GM18951 (cell line): ENCODE measurements around the gene STC2.
"Not testable (repeated sequence)": the region's sequence is repeated elsewhere in the genome, so short reads cannot be mapped to it uniquely, and the experiment has no call there.

ENCODE experiments used
- POLR2A ChIP-seq: IDR thresholded peaks from 4 replicates; pipeline ENCODE4 v1.6.1; 2011; ENCODE audit warnings: mild to moderate bottlenecking; ENCODE audit not compliant: insufficient read length, insufficient read depth; ENCODE audit errors: extremely low read depth
- in situ Hi-C: fragments of 300-500 bp; cut with MboI; formaldehyde crosslinking; loops from one replicate; pipeline ENCODE4 v1.12.0; 2022; ENCODE audit warnings: low sequenced_read_pairs, mixed read lengths, inconsistent platforms; ENCODE audit not compliant: unreplicated experiment

The STC2 gene

GRCh38 chr5:173291722-173292658 is 36.2 kb downstream of the STC2 start:
- TF ChIP-seq POLR2A: no peak
- in situ Hi-C loops: loop anchor here (10.0 kb wide), 1 partner anchor 283 kb away; no protein-coding TSS in a partner anchor

DNA sequence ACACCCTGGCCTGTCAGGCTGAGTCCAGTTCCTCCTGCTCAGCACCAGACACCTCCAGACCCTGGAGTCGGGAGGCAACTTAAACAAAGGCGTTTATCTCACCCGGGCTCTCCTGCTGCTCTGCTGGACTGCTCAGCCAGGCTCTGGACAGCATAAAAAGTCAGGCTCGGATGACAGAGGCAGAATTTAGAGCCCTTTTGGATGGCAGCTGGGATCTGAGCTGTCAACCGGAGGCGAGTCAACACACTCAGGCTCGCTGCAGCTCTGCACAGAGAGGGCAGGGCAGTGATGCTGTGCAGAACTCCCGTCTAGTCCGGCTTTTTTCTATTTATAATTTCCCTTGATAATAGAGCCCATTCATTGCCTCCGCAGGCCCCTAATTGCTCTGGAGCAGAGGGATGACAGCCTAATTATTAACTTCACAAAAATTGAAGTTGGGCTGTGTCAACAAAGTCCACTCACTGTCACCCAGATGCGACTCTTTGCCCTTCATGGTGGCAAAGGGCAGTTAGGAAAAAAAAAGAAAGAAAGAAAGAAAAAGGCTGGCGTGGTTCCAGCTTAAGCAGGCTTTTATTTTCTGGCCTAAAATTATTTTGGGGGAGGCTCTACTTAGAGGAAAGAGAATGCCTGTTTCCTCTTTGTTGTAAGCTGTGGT is 37.6 kb downstream of the STC2 start:
- in situ Hi-C loops: loop anchor here (10.0 kb wide), 1 partner anchor 284 kb away; no protein-coding TSS in a partner anchor
- TF ChIP-seq POLR2A: no peak

GRCh38 chr5:173289372-173289771 is 38.8 kb downstream of the STC2 start:
- TF ChIP-seq POLR2A: no peak
- in situ Hi-C loops: no loop called here

DNA sequence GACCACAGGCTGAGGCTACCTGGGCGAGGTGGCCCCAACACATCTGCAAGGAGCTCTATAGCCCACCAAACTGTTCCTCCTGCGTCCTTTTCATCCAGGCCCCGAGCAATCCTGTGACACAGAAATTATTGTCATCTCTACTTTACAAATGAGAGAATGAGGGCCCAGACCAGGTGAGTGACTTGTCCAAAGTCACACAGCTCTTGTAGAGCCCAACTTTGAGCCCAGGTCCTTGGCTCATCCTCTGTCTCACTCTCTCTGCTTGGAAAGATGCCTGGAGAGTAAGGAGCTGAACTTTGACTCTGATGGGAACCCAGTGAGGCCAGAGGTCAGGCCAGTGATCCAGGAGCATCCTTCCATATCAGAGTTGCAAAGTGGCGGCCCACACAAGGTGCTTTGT is 39.6 kb downstream of the STC2 start:
- TF ChIP-seq POLR2A: no peak
- in situ Hi-C loops: no loop called here

DNA sequence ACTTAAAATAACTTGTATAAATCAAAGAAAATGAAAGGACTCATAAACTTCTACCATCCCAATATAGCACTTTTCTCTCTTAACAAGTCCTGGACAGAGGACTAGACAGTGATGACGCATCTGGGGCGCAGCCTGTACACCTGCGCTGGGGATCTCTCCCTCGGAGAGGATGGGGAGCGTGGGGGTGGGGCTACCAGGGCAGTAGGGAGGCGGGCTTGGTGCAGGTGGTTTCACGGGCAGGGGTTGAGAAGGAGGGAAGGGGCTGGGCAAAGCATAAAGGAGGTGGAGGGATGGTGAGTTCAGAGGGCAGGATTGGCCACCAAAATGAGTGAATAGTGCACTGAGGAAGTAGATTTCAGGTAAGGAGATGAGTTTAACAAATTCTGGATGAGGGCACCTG is 41.1 kb downstream of the STC2 start:
- in situ Hi-C loops: no loop called here
- TF ChIP-seq POLR2A: no peak

DNA sequence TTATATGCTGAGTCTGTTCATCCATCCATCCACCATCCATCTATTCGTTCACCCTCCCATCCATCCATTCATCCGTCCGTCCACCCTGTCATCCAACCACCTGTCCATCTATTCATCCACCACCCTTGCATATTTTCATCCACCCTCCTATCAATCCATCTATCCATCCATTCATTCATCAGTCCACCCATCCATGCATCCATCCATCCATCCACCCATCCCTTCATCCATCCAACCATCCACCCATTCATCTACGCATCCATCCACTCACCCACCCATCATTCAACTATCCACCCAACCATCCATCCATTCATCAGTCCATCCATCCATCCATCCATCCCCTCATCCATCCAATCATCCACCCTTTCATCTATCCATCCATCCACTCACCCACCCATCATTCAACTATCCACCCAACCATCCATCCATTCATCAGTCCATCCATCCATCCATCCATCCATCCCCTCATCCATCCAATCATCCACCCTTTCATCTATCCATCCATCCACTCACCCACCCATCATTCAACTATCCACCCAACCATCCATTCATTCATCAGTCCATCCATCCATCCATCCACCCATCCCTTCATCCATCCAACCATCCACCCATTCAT is 43.8 kb downstream of the STC2 start:
- in situ Hi-C loops: not testable (repeated sequence)

DNA sequence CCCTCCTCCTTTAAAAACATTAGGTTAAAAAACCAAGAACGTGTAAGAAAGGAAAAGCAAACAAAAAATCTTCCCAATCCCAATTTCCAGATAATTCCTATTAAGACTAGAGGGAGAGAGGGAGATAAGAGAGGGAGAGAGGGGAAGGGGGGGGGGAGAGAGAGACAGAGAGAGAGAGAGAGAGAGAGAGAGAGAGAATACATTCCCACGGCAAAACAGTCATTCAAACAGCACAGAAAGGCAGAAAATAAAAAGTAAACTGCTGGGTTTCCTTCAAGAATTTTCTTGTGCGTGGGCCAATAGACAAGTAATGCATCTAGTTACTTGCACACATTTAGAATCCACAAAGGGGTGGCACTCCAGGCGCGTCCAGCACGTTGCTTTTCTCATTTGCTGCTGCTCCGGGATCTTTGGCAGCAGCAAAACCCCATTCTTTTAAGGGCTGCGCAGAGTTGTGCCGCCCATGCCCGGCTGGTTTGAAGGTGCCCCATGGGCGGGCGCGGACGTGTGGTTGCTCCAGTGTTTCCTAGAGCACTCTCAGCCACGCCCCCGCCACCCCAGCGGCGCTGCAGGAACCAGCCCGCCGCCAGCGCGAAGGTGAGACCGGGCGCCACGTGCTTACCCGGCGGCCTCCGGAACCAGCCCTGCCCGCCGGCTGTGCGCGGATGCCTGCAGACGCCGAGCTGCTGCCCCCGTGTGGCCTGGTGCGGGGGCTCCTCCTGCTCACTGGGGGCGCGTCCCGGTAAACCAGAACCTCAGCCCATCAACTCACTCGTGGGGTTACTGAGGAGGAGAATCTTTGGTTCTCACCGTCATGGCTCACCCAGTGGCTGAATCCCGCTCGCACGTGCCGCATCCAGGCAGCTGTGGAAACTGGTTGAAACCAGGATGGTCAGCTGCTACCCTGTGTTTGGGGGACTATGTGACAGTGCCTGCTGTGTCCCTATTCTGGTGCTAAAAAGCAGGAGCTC is 44.6 kb downstream of the STC2 start:
- TF ChIP-seq POLR2A: no peak
- in situ Hi-C loops: no loop called here

GRCh38 chr5:173282916-173283315 is 45.3 kb downstream of the STC2 start:
- in situ Hi-C loops: no loop called here
- TF ChIP-seq POLR2A: no peak

DNA sequence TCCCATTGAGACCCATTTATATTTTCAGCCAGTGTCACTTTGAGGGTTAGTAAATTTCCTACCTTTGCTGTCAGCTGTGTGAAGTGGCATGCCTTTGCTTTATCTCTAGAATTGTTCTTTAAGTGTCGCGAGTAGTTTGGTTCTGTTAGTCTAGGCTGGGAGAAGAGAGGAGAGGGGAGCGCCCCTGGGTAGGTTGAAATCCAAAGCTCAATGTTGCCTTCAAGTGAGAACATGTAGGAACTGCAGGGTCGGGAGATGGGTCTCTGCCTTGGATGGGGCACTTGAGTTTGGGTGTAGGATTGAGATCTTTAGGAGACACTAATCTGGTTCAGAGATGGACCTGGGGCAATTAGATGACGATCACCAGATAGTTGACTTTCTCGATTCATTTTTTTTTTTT is 46.3 kb downstream of the STC2 start:
- TF ChIP-seq POLR2A: no peak
- in situ Hi-C loops: no loop called here

- TF ChIP-seq POLR2A: no peak
- in situ Hi-C loops: no loop called here
Observed at GRCh38 chr5:173279166-173279565, 49.0 kb downstream of the STC2 start.

DNA sequence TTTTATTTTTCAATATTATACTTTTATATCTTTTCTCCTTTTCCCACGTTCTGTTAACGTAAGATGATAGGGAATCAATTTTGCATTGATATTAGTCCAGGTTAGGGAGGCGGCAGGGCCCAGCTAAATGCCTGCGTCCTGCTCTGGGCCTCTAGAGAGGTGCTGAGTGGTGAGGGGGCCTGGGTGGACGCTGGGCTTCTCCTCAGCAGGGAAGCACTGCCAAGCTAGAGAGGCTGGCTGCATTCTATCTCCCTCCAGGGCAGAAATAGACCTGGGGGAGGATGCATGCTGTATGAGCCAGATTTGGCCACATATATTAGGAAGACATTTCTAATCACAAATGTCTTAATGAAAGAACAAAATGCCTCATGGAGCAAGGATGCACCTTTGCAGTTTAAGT is 49.6 kb downstream of the STC2 start:
- no peak for TF ChIP-seq POLR2A
- in situ Hi-C loops: no loop called here

- no peak for TF ChIP-seq POLR2A
- in situ Hi-C loops: no loop called here
Observed at GRCh38 chr5:173278172-173278571, 50.0 kb downstream of the STC2 start.

- no peak for TF ChIP-seq POLR2A
- in situ Hi-C loops: no loop called here
Observed at GRCh38 chr5:173274771-173275170, 53.4 kb downstream of the STC2 start.

- no peak for TF ChIP-seq POLR2A
Observed at GRCh38 chr5:173271419-173271818, 56.8 kb downstream of the STC2 start.

More at GRCh38 chr5:173271419-173271818, 56.8 kb downstream of the STC2 start:
- in situ Hi-C loops: no loop called here
